Activated CD8-positive, alpha-beta memory T cell treated with anti-CD3 and anti-CD28 coated beads for 48 hours (primary cell): ENCODE measurements around the gene RFPL3.
"Not testable (repeated sequence)": the region's sequence is repeated elsewhere in the genome, so short reads cannot be mapped to it uniquely, and the experiment has no call there.

Experiments
- DNase-seq, 3 experiments: peaks; one replicate each; pipeline ENCODE4 v3.0.0-alpha.2; 2020; ENCODE audit warnings: low read depth in 2 of 3, low spot score in 2 of 3

Gene RFPL3

DNA sequence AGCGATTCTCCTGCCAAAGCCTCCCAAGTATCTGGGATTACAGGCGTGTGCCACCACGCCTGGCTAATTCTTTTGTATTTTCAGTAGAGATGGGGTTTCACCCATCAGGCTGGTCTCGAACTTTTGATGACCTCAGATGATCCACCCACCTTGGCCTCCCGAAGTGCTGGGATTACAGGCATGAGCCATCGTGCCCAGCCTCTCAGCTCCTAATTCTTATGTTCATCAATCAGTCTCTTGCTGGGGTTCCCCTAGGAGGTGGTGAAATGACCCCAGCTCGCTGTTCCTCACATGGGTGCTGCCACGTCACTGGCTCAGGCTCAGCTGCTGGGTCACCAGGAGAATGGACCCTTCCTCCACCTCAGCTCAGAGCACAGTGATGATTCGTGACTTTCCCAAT, at the start of gene RFPL3:
Gene RFPL3 (plus strand): TSS at position 301 of the 400 bp plus-strand sequence. CDS start 205 bp downstream, outside the sequence.
- DNase-seq = not testable (repeated sequence)

DNA sequence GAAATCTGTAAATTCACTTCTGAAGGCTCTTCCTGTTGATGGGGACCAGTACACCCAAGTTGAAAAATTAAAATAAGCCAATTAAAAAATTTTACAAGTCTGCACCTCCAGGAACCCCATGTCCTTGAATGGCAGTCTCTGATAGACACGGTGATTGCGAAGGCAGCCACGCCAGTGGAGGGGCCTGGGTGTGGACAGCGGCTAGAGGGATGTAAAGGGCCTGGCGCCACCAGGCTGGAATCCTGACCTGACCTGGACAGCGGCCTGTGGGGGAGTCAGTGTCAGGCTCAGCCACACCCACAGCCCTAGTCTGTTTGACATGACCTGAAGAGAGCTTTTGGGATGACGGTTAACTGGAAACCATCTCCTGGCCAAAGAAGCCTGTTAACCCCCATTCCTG, 49.5 kb upstream of the RFPL3 start:
- DNase-seq = no peak

DNA sequence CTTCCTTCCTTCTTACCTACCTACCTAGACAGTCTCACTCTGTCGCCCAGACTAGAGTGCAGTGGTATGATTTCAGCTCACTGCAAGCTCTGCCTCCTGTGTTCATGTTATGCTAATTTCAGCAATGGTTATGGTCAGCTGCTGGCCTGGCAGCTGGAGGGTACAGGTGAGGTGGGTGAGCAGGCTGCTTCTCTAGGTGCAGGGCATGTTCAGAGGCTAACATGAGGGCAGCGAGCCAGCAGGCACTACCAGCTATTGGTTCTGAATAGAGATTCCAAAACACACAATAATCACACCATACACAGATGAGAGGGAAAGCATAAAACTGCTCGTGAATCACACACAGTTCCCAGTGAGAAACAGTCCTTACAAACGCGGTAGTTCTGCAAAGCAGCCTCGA, 48.7 kb upstream of the RFPL3 start:
- no peak for DNase-seq

DNA sequence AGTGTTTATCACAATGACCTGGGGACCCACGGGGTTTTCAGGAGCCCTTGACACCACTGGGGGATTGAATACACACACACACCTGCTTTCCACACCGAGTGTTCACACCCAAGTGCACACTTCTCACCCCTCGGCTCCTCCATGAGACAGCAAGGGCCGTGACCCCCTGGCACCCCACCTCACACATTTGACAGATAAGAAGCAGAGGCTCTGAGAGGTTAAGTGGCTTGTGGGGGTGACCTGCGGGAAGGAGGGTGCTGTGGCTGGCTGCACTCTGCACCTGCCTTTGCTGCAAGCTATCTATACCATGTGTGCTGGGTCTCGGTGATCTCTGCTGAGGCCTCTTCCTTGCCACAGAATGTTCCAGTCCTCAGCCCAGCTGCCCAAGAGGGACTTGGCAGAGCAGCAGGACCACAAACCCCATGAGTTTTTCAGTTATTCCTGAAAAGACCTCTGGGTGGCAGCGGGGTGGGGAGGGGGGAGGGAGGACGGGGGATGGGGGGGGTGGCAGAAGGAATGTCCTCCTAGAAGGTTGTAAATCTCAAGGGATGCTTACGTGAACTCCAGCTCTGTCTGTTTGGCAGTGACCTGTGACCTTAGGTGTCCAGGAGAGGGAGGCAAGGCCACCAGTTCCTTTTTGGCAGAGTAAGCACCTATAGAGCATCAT, 47.9 kb upstream of the RFPL3 start:
- DNase-seq = no peak

DNA sequence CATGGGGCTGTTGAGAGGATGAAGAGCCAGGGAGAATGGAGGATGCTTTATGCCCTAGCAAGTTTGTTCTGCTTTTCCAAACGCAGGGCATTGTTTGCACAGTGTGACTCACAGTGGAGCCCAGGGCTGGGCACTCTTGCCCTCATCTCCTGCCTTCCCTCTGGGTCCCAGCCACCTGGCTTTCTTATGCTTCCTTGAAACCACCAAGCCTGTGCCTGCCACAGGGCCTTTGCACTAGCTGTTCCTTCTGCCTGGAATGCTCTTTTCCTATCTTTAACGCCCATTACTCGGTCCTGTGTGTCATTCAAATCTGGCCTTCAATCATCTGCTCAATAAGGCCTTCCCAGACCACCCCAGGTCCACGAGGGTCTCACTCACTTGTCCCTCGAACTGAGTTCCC, 46.9 kb upstream of the RFPL3 start:
- no peak for DNase-seq

DNA sequence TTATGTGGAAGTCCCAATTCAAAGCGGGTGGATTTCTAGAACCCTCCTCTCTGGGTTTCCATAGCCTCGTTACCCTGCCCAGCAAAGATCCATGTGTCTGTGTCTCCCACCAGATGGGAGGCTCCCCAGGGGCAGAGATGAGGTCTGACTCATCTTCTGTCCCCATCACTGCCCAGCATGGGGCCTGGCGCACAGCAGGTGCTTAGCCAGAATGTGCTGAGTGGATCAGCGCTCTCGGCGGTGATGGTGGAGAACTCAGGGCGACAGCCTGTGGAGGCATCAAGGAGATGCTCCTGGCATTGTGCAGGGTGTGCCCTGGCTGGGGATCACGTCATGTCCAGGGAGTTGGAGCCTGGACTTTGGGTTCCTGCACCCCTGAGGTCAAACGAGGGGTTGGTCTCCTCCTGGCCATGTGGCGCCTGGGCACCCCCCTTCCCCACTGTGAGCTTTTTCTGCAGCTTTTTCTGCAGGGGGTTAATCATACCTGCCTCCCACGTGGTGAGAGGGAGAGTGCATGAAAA, 46.1 kb upstream of the RFPL3 start:
- DNase-seq = no peak

DNA sequence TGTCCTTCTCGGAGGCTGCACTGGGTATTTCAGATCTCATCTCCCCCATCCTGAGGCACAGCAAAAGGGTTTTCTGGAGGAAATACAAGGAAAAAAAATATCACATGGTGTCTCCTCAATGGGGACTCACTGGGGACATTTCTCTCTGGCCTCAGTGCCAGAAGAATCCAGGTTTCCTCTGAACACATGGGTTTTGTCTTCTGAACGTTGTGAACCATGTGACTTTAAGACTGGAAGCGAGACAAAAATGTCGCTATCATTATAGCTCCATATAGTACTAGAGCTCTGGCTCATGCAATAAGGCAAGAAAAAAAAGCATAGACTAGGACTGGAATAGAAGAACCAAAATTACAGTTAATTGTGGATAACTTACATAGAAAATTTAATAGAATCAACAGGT, 44.9 kb upstream of the RFPL3 start:
- DNase-seq = no peak

- DNase-seq = no peak
Observed at GRCh38 chr22:32313532-32313931, 44.1 kb upstream of the RFPL3 start.

DNA sequence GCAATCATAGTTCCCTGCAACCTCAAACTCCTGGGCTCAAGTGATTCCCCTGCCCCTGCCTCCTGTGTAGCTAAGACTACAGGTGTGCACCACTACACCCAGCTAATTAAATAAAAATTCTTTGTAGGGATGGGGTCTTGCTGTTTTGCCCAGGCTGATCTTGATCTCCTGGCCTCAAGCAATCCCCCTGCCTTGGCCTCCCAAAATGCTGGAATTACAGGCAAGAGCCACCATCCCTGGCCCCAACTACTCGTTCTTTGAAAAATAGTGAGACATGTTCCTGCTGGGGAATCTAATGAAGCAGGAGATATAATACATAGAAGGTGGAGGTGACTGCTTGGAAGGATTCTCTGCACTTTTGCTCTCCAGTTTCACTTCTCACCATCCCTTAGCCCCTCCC, 40.1 kb upstream of the RFPL3 start:
- no peak for DNase-seq

DNA sequence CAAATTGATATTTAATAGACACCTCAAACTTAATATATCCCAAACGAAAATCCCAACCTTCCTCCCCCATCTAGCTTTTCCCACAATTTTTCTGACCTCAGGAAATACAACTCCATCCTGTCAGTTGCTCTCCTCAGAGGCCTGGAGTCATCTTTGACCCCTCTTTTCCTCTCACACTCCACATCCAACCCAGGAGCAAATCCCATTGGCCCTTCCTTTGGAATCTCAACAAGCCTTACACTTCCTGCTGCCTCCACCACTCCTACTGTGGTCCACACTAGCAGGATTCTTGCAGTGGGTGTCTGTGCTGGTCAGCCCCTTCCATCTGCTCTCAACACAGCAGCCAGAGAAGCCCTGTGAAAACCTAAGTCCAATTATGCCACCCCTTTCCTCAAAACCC, 39.3 kb upstream of the RFPL3 start:
- no peak for DNase-seq

DNA sequence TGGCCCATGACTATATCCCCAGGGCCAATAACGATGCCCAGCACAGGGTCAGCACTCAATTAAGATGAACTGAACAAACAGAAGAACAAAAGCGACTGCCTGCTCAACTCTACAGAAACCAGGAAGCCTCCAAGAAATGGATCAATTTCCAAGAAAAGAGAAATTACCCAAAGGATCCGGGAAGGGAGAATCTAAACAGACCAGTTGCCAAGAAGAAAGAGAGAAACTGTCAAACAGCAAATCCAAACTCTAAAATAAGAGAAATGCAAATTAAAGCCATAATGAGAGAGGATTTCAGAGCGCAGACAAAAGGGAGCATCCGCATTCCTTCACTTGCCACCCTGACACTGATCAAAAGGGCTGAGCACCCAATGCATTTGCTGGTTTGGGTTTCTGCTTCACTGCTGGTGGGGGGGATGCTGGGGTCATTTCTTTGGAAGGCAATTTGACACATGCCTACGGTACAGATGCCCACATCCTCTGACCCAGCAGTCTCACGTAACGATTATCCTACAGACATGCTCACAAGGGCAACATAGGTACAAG, 37.7 kb upstream of the RFPL3 start:
- DNase-seq = no peak

GRCh38 chr22:32322986-32323385, 34.7 kb upstream of the RFPL3 start:
- DNase-seq = no peak

- no peak for DNase-seq
Observed at GRCh38 chr22:32323513-32324164, 34.0 kb upstream of the RFPL3 start.

GRCh38 chr22:32324505-32325415, 32.9 kb upstream of the RFPL3 start:
- DNase-seq = no peak

GRCh38 chr22:32325416-32325801, 32.3 kb upstream of the RFPL3 start:
- no peak for DNase-seq

- DNase-seq = no peak
Observed at GRCh38 chr22:32325811-32326237, 31.8 kb upstream of the RFPL3 start.

- no peak for DNase-seq
Observed at GRCh38 chr22:32326647-32327046, 31.0 kb upstream of the RFPL3 start.

- no peak for DNase-seq
Observed at GRCh38 chr22:32327066-32327465, 30.6 kb upstream of the RFPL3 start.

DNA sequence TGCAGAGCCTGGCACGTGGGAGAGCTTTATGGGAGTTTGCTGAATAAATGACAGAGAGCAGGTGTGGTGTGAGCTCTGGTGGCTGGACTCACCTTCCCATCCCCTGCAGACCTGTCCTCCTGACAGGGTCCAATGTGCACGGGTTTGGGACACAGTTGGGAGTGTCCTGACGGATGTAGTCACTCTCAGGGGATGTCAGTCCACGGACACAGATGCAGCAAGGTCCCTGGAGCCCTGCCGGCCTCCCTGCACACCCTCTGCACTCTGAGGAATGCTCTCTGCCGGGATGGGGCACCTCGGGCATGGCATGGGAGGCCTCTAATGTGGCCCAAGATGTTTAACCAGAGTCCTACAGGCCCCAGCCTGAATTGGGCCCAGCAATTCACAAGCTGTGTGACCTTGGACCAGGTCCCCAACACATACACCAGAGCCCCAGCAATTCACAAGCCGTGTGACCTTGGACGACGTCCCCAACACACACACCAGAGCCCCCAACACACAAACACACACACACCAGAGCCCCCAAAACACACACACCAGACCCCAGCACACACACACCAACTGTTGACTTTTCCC, 30.0 kb upstream of the RFPL3 start:
- no peak for DNase-seq

DNA sequence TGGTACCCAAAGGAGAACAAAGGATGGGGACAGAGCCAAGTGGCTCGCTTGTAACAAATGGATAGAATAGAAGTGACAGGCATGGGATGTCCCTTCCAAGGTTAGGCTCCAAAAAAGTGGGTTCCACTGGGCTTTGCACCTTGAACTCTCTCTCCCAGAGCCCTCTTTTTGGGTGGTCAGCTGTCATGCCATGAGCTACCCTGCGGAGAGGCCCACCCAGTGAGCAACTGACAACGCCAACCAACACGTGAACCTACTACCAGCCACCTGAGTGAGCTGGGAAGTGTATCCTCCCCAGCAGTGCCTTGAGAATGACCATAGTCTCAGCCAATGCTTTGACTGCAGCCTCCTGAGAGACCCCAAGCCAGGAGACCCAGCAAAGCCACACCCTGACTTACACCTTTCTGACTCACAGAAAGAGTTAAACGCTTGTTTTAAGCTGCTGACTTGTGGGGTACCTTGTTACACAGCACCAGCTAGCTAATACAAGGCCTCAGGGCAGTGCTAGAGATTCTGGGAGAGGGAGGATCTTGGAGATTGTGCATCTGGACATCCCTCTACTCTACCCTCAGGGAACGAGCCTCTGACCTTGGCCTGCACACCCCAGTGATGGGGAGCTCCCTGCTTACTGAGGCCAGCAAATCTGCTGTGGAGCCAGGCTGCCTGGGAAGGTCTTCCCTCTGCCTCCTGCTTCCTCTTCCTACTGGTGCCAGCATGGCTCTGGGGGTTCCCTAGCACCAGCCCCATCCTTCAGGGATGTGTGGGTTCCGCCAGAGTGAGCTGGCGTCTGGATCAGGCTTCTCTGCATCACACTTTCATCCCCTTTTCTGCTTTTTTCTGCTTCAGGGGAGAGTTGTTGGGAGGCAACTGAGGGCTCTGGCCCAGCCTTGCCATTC, 29.1 kb upstream of the RFPL3 start:
- DNase-seq = no peak
